Neuron (in vitro differentiated cells): ENCODE measurements around the gene STN1.

ENCODE experiments used
- H2AFZ ChIP-seq: one replicate; pipeline ENCODE4 v1.6.1; 2013; ENCODE audit warnings: low read depth, mild to moderate bottlenecking, inconsistent platforms, low read length, moderate library complexity
- H3K27me3 ChIP-seq: one replicate; pipeline ENCODE4 v1.6.1; 2013; ENCODE audit warnings: low read length; ENCODE audit not compliant: insufficient read depth
- H3K36me3 ChIP-seq: one replicate; pipeline ENCODE4 v1.6.1; 2013; ENCODE audit warnings: low read length; ENCODE audit not compliant: insufficient read depth
- H3K4me1 ChIP-seq: one replicate; pipeline ENCODE4 v1.6.1; 2013; ENCODE audit warnings: low read length; ENCODE audit not compliant: insufficient read depth
- H3K4me3 ChIP-seq: 2 replicates; pipeline ENCODE4 v1.5.1; 2013; ENCODE audit warnings: mild to moderate bottlenecking, low read length, moderate library complexity
- H3K9me3 ChIP-seq: one replicate; pipeline ENCODE4 v1.6.1; 2013; ENCODE audit warnings: low read length

STN1 gene

DNA sequence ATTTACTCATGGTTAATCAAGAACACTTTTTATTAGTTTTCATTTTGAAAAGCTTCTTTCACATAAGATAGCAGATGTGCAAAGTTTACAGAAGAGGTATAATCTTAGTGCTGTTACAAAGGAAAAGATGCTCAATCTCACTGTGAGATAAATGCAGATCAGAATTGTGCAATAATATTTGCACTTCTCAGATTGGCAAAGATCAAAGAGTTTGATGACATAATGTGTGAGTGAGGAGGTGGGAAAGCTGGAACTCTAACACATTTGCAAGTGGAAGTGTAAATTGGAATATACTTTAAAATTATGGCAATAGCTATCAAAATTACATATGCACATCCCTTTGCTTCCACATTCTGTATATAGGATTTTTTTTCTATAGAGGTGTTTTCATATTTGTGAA is 21.5 kb upstream of the STN1 start:
- Histone ChIP-seq H3K4me3 (no peak overlapping the region), H3K27me3 (peaks cover 3% of the 10 kb centered on the region), H3K36me3 (no peaks in the 10 kb centered on the region), H3K4me1 (no peaks in the 10 kb centered on the region), H2AFZ (no peak overlapping the region), H3K9me3 (no peaks in the 10 kb centered on the region)

- Histone ChIP-seq H3K9me3 (no peaks in the 10 kb centered on the region), H3K27me3 (peaks cover 3% of the 10 kb centered on the region), H2AFZ (no peak overlapping the region), H3K4me3 (no peak overlapping the region), H3K4me1 (no peaks in the 10 kb centered on the region), H3K36me3 (no peaks in the 10 kb centered on the region)
Observed at GRCh38 chr10:103936022-103936421, 18.0 kb upstream of the STN1 start.

DNA sequence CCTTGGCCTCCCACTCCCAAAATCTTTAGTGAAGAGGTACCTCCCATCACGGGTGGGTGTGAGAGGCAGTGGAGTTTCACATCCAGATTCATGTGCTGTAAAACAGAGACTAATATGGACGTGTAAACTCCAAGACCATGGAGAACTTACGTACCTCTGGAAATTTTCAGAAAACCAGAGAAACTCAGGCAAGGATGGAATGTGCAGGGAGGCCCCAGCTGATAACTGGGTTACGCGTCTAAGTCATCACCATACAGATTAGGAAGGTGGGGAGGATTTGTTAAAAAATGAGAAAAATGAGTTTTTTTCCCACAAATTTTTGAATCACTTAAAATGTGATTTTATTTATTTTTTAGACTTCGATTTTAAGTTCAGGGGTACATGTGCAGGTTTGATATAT is 16.3 kb upstream of the STN1 start:
- Histone ChIP-seq H3K36me3 (no peaks in the 10 kb centered on the region), H3K4me1 (no peaks in the 10 kb centered on the region), H3K4me3 (no peak overlapping the region), H3K9me3 (no peaks in the 10 kb centered on the region), H3K27me3 (peaks cover 3% of the 10 kb centered on the region), H2AFZ (no peak overlapping the region)

GRCh38 chr10:103933557-103934121 is 15.7 kb upstream of the STN1 start:
- Histone ChIP-seq H3K9me3 (no peaks in the 10 kb centered on the region), H2AFZ (no peak overlapping the region), H3K27me3 (peaks cover 3% of the 10 kb centered on the region), H3K36me3 (no peaks in the 10 kb centered on the region), H3K4me1 (no peaks in the 10 kb centered on the region), H3K4me3 (no peak overlapping the region)

- Histone ChIP-seq H3K36me3 (no peaks in the 10 kb centered on the region), H3K4me1 (no peaks in the 10 kb centered on the region), H3K4me3 (no peak overlapping the region), H3K9me3 (no peaks in the 10 kb centered on the region), H2AFZ (no peak overlapping the region), H3K27me3 (peaks cover 3% of the 10 kb centered on the region)
Observed at GRCh38 chr10:103932971-103933370, 15.0 kb upstream of the STN1 start.

DNA sequence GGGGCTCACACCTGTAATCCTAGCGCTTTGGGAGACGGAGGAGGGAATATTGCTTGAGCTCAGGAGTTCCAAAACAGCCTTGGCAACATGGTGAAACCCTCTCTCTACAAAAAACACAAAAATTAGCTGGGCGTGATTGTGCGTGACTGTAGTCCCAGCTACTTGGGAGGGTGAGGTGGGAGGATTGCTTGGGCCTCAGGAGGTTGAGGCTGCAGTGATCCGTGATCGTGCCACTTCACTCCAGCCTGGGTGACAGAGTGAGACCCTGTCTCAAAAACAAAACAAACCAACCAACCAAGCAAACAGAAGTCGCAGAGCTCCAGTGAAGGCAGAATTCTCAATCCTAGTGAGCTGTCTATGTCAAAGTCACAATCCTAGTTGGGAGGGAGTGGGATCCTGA is 14.3 kb upstream of the STN1 start:
- peaks cover 3% of the 10 kb centered on the region for H3K27me3 ChIP-seq
- H2AFZ ChIP-seq: no peak overlapping the region
- H3K36me3 ChIP-seq: no peaks in the 10 kb centered on the region
- no peaks in the 10 kb centered on the region for H3K4me1 ChIP-seq
- H3K9me3 ChIP-seq: no peaks in the 10 kb centered on the region
- no peak overlapping the region for H3K4me3 ChIP-seq

- H3K4me1 ChIP-seq: no peaks in the 10 kb centered on the region
- H3K36me3 ChIP-seq: no peaks in the 10 kb centered on the region
- H2AFZ ChIP-seq: no peak overlapping the region
- no peaks in the 10 kb centered on the region for H3K9me3 ChIP-seq
- no peak overlapping the region for H3K4me3 ChIP-seq
- peaks cover 3% of the 10 kb centered on the region for H3K27me3 ChIP-seq
Observed at GRCh38 chr10:103931603-103932002, 13.6 kb upstream of the STN1 start.

DNA sequence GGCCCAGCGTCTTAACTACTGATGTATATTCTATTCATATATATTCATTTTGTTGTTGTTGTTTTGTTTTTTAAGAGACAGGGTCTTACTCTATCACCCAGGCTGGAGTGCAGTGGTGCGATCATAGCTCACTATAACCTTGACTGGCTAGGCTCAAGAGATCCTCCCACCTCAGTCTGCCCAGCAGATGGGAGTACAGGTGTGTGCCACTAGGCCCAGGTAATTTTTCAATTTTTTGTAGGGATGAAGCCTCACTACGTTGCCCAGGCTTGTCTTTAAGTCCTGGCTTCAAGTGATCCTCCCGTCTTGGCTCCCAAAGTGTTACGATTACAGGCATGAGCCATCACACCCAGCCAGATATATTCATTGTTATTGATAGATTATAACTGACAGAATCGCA is 12.9 kb upstream of the STN1 start:
- H3K4me1 ChIP-seq: no peaks in the 10 kb centered on the region
- H3K27me3 ChIP-seq: peaks cover under 1% of the 10 kb centered on the region
- H3K9me3 ChIP-seq: no peaks in the 10 kb centered on the region
- H3K36me3 ChIP-seq: no peaks in the 10 kb centered on the region
- no peak overlapping the region for H3K4me3 ChIP-seq
- no peak overlapping the region for H2AFZ ChIP-seq

DNA sequence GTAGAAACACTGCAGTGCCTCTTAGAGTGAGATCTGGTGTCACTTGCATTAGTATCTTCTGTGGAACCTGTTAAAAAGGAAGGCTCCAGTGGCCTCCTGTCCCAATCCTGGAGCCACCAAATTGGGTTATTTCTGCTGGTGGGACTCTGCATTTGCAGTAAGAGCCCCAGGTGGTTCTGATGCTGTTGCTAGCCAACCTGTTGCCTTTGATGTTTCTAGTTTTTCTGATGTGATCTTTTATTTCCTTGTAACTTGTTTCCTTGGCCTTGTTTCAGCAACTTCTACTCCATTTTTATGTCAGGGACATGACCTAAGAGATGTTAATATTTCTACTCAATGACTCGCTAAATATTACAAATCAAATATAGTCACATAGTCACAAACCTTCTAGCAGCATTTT is 12.5 kb upstream of the STN1 start:
- Histone ChIP-seq H2AFZ (no peak overlapping the region), H3K27me3 (no peaks in the 10 kb centered on the region), H3K9me3 (no peaks in the 10 kb centered on the region), H3K4me3 (no peak overlapping the region), H3K4me1 (no peaks in the 10 kb centered on the region), H3K36me3 (no peaks in the 10 kb centered on the region)

- Histone ChIP-seq H2AFZ (no peak overlapping the region), H3K4me1 (no peaks in the 10 kb centered on the region), H3K27me3 (no peaks in the 10 kb centered on the region), H3K4me3 (no peak overlapping the region), H3K9me3 (no peaks in the 10 kb centered on the region), H3K36me3 (no peaks in the 10 kb centered on the region)
Observed at GRCh38 chr10:103929381-103929921, 11.5 kb upstream of the STN1 start.

- no peak overlapping the region for H3K4me3 ChIP-seq
- H2AFZ ChIP-seq: no peak overlapping the region
- H3K27me3 ChIP-seq: no peaks in the 10 kb centered on the region
- H3K36me3 ChIP-seq: no peaks in the 10 kb centered on the region
- no peaks in the 10 kb centered on the region for H3K9me3 ChIP-seq
- no peaks in the 10 kb centered on the region for H3K4me1 ChIP-seq
Observed at GRCh38 chr10:103928784-103929183, 10.8 kb upstream of the STN1 start.

- no peaks in the 10 kb centered on the region for H3K27me3 ChIP-seq
- H3K36me3 ChIP-seq: no peaks in the 10 kb centered on the region
- H3K4me3 ChIP-seq: no peak overlapping the region
- H2AFZ ChIP-seq: no peak overlapping the region
- H3K9me3 ChIP-seq: no peaks in the 10 kb centered on the region
- peaks cover 2% of the 10 kb centered on the region for H3K4me1 ChIP-seq
Observed at GRCh38 chr10:103926722-103927319, 8.8 kb upstream of the STN1 start.

DNA sequence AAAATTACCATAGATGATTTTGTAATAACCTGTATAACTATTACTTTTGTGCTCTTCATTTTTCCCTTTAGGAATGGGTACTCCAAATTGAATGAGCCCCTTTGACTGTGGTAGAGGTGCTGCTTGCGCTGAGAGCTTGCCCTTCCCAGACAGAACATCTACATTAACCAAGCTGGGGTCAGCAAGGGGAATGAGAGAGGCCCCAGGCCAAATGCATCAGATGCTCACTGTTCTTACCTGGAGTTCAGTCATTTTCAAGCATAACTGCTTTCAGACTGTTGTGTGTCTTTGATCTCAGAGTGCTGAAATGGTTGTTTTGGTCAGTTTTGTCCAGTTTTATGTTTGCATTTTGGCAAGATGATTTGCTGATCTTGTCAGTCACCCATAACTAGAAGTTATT is 7.6 kb upstream of the STN1 start:
- H3K4me1 ChIP-seq: peaks cover 6% of the 10 kb centered on the region

DNA sequence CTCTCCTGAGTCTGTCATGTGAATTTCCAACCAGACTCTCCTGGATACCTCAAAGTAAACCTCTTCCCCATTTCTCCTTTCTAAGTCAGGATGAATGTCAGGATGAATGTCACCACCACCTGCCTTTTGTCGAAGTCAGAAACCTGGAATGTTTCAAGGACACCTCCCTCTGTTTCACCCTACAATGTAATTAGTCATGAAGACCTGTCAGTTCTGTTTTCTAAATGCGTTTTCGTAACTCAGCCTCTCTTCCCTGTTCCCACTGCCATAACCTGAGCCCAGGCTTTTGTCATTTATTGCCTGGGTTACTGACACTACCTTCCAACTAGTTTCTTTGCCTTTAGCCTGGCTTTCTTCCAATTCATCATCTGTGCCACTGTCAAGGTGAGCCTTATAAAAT is 5.5 kb upstream of the STN1 start:
- Histone ChIP-seq H3K36me3 (no peaks in the 10 kb centered on the region), H3K9me3 (no peaks in the 10 kb centered on the region), H2AFZ (no peak overlapping the region), H3K4me3 (no peak overlapping the region), H3K4me1 (peaks cover 11% of the 10 kb centered on the region), H3K27me3 (no peaks in the 10 kb centered on the region)

More for the DNA sequence above, 7.6 kb upstream of the STN1 start:
- Histone ChIP-seq H3K9me3 (no peaks in the 10 kb centered on the region), H3K4me3 (no peak overlapping the region), H3K27me3 (no peaks in the 10 kb centered on the region), H2AFZ (no peak overlapping the region), H3K36me3 (no peaks in the 10 kb centered on the region)
